HG03159 (cell line): ENCODE data around the gene GMFB.

Experiments used
- ATAC-seq: cut with Tn5 transposase; IDR thresholded peaks from one replicate; pipeline ENCODE4 v1.9.1; 2021; ENCODE audit warnings: mild to moderate bottlenecking, moderate library complexity; ENCODE audit not compliant: unreplicated experiment

GMFB gene

DNA sequence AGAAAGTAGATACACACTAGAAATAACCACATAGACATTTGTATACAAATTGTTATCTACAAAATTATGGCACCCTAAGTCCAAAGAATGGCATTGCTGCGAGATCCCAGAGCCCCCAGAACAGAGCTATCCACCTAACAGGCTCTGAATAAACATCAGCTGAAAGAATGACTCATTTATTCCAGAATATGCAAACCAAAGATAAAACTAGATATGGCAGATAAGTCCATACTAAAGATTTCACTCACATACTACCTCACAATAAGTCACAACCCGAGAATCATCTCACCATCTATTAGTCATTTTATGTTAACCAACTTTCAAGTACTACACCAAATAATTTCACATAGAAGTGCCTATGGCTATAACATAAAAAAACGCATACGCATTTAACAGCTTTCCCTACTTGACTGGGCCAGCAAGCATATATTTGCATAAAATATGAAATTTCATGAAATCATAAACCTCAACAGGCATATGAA lies 53.2 kb downstream of the GMFB start:
- ATAC-seq: peak; percentile 67

DNA sequence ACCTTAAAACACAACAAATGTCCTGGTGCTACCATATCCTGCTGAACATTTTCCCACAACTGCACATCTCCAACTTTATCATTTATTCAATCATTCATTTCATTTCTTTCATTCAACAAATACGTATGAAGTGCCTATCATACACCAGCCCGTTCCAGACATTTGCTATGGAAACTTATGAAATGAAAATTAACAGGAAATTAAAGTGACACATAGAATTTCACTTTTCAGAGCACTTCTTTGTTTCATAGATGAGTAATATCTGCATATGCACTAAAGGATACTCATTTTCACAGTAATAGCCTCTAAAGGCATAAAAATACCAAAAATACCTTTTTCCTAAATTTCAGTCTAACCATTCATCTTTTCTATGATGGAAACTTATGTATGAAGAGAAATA lies 60.3 kb downstream of the GMFB start:
- ATAC-seq: no peak

DNA sequence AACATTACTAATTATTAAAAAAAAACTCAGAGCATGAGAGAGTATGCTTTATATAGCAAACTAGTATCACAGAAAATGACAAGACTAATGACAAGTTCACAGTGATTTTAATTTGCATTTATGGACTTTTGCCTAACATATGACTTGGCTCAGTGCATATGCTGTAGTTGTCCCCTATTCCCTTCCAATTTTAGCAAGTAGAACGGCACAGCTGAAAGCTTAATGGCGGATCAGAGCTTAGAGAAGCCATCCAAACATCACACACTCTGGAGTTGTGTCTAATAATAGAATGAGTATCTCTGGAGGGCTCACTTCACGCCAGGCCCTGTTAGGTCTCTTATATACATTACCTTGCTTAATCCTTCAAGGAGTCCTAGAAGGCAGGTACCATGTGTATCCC lies 60.9 kb downstream of the GMFB start:
- ATAC-seq: no peak

GRCh38 chr14:54425537-54426274 lies 63.1 kb downstream of the GMFB start:
- ATAC-seq: no peak

DNA sequence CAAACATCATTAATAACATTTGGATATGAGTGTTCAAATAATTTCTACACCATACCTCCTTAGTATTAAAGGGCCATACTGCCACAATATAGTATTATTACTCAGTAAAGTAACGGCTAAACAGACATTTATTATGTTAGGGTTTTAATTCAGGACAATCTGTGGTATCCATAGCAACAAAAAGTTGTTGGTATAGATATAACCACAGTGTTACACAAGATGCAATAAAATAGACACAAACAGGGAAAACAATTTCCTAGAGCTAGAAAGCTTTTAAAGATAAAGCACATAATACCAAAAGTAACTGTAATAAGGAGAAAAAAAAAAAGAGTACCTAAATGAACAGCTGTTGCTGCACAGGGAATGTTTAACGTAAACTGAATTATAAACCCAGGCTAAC lies 63.7 kb downstream of the GMFB start:
- no peak for ATAC-seq
